Adrenal gland (tissue), 5 donors: ENCODE results near the gene RAB3IL1.

Experiments used
- CTCF ChIP-seq, 6 experiments: fragments of 450-650 bp in 4 of 6; fragments of 200-600 bp in 2 of 6; sonication (generic) in 1 of 6; IDR thresholded peaks; 1 replicate in 5 of 6; 2 replicates in 1 of 6; pipeline versions ENCODE4 v1.5.1 to v1.8.0; 2016 to 2021; ENCODE audit warnings: antibody characterized with exemption in 6 of 6, mild to moderate bottlenecking in 2 of 6, moderate library complexity in 1 of 6
- POLR2A ChIP-seq, 2 donors: fragments of 450-650 bp; IDR thresholded peaks; one replicate each; pipeline ENCODE4 v1.6.1; 2017; ENCODE audit warnings: antibody characterized with exemption in 2 of 2, mild to moderate bottlenecking in 2 of 2, moderate library complexity in 1 of 2
- donor health status: DM: no; HTN: no; CAD: no.

DNA sequence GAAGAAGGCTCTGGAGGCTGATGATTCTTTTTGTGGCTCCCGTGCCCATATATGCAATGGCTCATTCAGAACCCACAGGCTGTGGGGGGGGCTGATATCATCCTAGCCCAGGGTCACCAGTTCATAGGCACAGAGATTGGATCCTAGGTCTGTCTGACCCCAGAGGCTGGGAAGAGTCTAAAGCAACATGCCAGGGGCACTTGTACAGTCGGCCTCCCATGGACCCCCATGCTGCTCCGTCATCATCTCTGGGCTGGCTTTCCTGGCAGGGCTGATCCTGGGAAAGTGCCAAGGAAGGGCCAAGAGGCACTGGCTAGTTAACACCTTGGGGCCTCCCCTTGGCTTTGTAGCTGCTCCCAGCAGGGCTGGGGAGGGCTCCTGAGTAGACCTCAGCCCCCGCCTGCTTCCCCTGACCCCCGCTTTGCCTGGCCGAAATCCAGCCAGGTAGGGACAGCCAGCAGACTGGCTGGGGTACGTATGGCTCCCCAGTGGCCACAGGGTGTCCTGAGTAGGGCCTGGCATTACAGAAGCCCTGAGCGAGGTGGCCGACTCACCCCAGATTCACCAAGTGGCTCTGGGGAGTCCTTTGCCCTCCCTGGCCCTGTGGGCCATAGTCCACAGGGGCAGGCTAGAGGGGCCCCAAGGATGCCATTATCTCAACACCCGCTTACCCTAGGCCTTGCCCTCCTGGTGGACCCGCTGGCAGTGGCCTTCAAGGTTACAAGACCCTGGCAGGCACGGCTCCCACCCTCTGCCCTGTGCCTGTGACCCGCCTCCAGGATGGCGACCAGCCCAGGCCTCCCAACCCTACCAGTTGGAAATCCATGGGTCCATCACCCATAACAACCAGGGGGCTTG lies 48.6 kb downstream of the RAB3IL1 start:
- TF ChIP-seq POLR2A (IDR thresholded peaks at IDR 0.05) (no peak), CTCF (IDR thresholded peaks at IDR 0.05) (no peak)
